DMS53 treated with DMSO at 0.1 percent for 48 hours (cell line): Measurements from ENCODE around the gene MICAL2.
"Not testable (repeated sequence)": the region's sequence is repeated elsewhere in the genome, so short reads cannot be mapped to it uniquely, and the experiment has no call there.

Experiments
- DNase-seq: peaks from one replicate; lab custom pipeline; 2025; ENCODE audit not compliant: unreplicated experiment; lab: John Stamatoyannopoulos, UW

Gene MICAL2

DNA sequence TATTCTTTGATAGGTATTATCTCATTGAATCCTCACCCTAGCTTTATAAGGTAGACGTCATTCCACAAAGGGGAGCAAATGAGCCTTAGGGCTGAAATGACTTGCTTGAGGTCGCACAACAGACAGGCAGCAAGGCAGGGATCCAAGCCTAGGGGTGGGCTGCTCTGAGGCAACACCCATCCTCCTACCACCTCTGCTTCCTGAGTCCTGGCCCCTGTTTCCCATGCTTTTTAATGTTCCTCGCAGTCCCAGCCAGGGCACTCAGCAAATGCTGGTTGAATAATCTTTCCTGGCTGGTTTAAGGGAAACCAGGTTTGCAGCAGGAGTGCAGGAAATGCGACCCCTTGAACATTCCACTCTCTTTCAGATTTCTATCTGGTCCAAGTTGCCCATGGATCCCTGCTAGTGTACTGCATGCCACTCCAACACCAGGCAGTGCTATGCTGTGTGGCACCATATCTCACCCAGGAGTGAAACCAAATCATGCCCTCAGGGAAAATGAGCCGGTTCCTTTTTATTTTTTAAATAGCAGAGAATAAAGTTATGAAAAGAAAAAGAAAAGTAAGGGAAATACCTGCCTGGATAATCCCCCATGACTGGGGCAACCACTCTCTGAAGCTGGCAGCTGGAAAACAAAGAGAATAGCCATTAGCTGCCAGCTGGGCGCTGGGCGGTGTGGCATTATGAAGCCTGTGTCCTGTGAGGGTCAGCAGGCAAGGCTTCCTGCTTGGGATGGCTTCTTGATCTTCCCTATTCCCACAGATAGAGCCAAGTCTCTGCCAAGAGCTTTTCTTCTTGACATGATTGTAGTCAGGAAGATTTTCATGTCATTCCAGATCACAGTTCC is 21.8 kb downstream of the MICAL2 start:
- no peak for DNase-seq

DNA sequence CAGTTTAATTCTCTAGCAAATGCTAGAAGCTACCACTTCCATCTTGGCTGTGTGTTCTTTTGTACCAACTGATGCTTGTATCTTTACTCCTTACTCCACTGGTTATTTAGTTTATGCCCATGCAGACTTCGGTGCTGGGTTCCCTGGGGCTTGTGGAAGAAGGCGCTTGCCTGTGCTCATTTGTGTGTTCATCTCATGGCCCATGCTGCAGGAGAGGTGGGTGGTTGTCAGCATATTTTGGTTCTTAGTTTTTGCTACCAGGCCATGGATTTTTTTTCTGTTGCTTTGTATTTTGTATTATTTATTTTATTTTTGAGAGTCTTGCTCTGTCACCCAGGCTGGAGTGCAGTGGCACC is 22.4 kb downstream of the MICAL2 start:
- DNase-seq, result no peak

DNA sequence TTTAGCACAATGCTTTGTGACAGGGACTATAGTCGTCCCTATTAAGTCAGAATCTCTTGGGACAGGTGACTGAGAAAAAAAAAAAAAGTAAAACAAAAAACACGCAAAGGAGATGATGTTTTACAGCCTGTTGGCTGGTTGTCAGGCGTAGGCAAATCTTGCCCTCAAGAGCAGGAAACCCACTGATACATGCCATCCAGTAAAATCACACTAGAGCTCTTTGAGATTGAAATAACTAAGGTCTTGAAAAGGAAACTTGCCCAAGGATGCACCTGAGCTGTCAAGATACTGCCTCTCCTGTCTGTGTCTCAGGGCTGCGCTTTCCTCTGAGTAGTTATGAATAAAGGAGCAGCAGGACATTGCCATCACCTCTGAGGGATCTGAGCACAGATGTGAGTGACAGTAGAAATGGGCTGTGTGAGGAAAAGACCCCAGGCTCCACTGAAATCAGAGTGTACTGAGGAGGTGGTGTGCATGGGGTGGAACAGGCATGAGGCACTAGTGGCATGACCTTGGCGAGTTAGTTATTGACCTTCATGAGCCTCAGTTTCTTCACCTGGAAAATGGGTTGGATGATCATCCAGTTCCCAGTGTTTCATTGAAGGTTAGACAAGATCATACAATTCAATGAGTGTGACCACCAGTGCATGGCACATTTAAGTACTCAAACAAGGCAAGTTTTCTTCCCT is 23.3 kb downstream of the MICAL2 start:
- no peak for DNase-seq

DNA sequence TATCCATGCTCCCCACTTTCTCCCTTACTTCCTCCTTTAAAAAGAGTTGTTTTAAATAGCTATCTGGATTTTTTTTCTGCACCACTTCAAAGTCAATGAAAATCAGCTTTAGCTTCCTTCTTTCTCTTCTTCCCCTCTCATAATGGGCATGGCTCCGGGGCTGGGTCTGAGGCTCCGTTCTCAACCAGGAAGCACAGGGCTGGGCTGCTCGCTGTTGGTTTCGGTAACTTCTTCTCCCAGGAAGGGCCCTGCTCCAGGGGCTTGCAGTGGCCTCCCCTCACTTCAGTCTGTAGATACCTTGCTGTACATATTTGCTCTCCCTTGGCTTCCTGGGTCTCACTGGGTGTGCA is 23.8 kb downstream of the MICAL2 start:
- no peak for DNase-seq

DNA sequence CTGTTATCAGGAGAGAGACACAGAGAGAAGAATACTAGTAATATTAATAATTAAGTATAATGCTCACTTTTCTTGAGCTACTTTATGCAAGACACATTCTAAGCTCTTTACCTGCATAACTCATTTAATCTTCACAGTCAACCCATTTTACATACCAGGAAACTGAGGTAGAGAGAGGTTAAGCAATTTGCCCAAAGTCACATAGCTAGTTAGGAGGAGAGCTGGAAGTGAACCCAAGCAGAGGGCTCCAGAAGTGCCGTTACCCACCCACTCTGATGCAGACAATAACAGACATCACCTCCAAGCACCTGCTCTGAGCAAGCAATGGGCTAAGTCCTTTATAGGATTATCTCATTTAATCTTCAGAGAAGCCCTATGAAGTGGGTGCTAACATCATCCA is 24.8 kb downstream of the MICAL2 start:
- DNase-seq, result no peak

DNA sequence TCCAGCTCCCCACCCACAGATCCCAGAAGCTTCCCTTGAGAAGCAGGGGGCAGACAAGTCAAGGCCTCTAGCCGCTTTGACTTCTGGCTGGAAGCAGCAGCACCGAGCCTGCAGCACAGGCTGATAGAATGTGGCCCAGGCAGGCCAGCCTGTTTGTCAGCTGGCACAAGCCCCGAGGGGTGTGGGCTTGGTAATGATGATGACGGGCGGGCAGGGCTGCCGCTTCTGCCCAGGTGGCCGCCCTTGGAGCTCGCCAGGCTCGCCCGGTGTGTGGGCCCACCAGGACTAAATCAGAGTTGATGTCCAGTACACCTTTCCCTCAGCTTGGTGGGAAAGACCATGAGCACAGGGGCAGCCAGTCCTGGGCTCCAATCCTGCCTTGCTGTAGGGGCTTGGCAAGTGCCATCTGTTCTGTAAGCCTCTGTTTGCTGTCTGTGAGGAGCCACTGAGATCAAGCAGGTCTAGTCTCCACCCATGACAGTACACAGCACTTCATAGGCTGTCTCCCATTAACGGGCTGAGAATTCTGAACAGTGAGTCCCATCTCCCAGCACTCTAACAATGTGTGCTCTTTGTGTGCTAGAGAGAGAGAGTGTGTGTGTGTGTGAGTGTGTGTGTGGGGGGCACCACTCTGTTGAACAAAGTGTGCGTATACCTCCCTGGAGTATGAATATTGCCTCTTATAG is 26.8 kb downstream of the MICAL2 start:
- no peak for DNase-seq

DNA sequence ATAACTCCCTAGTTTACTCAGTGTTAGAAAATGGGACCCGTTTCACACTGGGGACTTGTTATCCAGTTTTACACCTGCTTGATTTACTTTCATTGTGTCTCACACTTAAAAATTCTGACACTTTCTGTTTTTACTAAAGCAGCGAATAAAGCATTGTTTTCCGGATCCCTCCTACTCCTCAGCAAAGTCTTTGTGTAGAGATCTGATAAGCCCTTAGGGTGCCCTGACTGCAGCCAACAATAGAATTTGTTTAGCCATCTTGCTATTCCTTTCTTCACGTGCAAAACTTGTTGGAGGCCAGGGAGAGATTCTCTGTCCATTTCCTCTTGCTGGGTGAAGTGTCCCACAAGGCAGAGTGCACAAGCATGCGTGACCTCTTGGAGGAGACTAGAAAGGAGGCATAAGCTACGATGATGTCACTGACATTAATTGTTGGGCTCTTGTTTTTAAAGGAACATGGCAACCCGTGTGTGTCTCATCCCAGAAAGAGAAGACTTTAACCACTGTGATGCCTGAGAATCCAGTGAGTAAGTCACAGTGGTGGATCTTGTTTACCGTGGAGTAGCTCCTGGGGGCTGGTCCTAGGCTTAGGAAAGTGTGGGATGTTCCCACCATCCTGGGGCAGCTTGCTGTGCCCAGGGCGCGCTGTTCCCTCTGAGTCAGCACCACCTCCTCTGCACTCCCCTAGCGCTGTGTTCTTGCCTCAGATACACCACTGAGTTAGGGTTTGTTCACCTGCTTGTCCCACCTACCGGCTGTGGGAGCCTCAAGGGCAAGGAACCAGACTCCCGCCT is 27.7 kb downstream of the MICAL2 start:
- DNase-seq, result no peak

DNA sequence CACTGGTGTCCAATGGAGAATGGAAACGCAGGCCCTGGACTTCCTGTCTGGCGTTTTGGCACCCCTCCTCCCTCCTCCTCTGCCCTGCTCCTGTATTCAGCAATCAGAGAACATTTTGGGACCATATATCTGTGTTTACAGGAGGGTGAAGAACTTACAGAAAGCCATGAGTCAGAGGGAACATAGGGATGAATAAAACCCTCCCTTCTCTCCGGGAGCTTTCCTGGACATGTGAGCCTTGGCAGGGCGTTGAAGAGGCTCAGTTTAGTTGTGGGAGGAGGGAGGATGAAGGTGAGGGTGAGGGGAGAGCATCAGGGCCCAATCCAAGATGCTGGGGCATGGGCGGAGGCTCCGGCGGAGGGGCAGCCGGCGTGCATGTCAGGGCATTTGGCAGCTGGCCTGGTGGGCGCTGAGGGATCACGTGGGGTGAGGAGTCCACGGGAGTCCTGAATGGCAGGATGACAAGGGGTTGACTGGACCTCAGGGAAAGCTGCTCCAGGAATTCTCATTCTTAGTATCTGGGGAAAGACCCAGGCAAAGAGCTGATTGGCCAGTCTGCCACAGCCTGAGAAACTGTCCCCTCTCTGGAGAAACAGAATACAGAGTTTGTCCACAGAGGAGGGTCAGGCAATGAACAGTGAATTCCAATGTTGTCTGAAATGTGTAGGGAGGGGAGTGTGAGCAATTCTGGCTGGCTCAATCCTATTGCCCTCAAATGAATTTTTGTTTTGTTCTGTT is 28.9 kb downstream of the MICAL2 start:
- no peak for DNase-seq

DNA sequence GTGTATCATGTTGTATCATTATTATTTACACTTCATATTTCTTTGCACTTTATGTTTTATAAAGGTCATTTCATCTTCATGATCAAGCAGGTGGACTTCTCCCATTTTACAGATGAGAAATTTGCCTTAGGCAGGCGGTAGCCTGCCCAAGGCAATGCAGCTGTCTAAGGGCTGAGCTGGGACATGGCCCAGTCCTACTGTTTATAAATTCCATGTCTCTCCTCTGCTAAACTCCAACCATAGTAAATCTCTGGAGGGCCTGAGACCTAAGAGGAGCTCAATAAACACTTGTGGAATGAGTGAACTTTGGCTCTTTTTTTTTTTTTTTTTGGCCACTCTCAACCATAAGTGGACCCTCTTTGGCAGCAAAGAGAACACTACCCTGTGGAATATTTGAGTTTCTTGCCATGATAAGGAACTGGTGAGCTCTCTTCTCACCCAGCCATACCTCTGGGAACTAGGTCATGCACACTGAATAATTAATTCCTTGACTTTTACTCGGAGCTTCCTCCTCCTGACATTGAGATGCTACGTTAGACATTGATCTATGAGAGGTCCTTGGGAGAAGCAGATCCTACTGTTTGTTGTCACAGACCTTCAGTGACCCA is 29.9 kb downstream of the MICAL2 start:
- DNase-seq, result no peak

DNA sequence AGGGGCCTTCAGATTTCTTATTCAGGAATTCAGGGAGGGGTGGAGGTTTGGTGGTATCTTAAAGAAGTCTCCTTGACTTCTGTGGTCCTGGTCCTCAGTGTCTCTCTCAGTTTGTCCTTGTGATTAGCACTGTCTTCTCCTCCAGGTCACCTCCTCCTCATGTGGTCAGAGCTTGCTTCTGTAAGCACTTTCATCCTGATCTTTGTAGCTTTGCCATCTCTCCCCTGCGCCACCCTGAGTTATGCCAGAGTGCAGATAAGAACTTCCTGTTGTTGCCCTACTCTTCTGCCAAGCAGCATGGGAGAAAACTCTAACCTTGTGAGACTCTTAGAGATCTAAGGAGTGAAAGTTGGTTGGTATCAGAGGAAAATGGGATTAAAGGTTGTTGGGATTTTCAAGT is 30.9 kb downstream of the MICAL2 start:
- no peak for DNase-seq

DNA sequence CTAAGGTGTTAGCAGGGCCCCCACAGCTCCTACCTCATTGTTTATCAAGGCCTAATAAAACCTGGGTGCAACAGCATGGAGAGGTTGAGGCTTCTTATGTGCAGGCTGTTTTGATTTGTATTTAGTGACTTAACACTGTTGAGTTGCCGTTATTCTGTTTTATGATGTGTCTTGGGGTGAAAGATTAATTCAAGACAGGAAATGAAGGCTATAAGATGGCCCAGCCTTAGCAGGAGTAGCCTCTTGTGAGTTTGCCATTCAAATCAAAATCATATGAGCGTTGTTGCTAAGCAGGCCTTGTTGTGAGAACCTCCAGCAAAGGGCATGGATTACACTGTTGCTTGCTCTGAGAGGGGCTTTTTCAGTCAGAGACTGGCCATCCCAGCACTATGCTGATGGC is 31.8 kb downstream of the MICAL2 start:
- DNase-seq, result no peak

DNA sequence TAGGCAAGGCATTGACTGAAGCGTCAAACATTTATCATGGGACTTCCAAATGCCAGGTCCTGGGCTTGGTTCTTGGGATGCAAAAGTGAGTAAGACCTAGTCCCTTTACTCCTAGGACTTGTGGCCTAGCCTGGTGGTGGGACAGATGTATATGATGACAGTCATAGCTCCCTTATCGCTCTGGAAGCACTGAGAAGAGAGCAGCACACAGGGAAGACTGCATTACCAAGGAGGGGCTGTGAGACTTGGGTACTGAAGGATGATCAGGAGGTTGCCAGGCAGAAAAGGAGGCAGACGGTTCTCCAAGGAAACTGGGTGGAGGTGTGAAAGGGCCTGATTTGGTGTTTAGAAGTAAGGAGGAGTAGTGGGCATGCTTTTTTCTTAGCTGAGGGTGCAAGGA is 32.5 kb downstream of the MICAL2 start:
- DNase-seq, result no peak

DNA sequence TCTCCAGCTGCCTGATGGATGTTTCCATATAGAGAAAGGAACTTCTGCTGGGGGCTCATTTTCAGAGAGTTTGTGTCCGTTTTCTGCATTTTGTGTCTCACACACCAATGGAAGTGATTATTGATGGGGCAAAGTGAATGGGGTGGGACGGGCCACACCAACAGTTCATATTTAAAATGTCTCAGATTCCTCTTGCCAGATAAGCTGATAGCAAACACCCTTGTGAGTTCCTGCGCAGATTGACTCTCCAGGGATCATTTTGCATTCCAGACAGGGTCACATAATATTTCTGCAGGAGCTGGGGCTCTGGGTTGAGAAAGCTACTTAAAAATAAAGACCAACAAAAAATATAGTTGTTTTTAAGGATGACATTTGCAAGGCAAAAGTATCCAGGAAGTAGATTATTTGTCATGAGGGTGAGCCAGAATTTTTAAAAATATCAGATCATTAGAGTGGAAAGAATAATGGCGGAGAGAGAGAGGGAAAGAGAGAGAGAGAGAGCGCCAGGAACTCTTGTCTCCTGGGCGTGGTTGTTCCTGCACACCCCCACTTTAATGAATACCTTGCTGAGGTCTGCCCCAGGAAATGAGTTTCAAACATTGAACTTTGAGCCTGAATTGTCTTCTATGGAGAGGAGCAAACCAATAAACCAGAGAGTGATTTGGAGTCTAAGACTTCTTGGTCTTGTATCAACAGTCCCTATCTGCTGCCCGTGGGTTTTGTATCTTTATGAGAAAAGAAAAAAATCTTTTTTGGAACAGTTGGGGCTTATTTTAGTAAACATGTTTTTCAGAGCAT is 33.3 kb downstream of the MICAL2 start:
- DNase-seq, result no peak

DNA sequence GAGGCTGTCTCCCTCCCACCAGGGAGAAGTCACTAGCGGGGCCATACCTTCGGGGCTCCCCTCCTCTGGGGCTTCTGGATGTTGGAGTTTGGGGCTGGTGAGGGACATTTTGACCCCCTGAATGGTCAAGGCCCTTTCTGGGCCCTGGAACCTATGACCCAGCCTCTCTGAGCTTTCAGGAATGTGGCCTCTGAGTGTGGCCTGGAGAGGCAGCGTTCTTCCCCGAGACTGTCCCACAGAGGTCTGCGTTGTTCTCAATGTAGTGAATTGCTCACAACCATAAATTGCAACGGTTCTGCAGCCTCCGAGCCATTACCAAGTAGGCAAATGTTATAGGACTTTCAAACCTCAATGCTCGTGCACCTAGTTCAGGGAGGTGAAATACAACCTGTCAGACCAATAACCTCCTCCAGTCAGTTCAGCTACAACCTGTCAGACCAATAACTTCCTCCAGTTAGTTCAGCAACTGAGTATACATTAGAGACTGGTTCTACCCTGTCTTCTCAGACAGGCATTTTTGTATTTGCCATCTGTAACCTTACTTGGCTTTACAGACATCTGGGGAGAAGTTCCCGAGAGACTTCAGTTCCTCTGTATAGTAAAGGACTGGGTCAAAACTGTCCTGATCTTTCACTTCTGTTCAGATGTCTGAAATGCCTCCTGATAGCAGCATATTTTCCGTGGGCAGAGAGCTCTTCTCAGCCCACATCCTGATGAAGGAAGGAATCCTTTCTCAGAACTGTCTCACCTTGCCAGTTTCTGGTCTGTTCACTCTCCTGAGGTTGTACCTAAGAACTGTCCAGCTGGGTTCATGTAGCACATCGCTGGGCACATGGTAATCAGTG is 34.2 kb downstream of the MICAL2 start:
- no peak for DNase-seq

DNA sequence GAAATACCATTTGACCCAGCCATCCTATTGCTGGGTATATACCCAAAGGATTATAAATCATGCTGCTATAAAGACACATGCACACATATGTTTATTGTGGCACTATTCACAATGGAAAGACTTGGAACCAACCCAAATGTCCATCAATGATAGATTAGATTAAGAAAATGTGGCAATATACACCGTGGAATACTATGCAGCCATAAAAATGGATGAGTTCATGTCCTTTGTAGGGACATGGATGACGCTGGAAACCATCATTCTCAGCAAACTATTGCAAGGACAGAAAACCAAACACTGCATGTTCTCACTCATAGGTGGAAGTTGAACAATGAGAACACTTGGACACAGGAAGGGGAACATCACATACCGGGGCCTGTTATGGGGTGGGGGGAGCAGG is 36.3 kb downstream of the MICAL2 start:
- not testable (repeated sequence) for DNase-seq

DNA sequence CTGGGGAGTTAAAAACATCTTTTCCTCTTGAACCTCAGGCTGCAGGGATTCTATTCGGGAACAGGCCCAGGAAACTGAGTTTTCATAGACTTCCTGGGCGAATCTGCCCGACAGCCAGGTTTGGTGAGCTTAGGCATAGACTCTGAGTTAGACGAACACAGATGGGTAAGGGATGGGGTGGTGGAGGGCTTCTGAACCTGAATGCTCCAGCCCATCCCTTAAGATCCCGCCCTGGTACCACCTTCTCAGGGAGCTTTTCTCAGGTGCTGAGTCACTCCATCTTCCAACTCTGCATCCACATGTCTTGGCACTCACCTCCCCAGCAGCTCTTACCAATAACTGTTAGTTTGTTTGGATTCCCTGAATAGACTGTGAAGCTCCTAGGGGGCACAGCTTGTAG is 37.4 kb downstream of the MICAL2 start:
- DNase-seq, result no peak

DNA sequence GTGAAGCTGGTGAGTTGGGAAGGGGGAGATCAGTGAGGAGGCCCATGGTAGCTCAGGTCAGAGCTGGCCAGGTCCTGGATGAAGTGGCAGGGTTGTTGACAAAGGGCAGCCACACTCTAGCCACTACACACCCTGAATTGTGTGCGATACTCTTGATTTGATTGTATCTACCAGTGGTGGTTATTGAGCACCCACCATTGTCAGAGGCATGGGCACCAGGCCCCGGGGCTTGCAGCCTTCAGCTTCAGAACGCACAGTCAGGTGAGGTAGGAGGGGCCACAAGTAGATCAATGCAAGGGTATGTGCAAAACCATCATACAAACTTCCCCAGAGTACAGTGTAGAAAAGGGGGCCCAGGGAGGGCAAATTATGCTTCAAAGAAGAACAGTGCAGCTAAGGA is 38.1 kb downstream of the MICAL2 start:
- DNase-seq, result no peak

DNA sequence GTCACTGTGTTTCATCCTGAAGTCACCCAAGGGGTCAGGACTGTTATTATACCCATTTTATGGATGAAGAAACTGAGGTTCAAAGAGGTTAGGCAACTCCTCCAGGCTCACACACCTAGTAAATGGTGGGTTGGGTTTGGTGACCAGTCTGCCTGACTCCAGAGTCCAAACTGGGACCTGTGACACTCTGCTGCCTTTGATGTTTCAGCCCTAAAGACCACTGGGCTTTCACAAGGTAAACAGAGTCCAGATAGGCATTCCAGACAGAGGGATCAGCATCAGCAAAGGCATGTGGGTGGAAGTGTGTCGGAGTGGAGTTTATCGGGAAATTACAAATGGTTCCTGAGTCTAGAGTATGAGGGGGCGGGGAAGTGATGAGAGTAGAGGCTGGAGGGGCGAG is 38.5 kb downstream of the MICAL2 start:
- no peak for DNase-seq
